SK-N-SH treated with all-trans-retinoic acid at 6 μM for 48 hours (cell line): ENCODE results near the gene KLHL35.

ENCODE experiments used
- ATAC-seq: fragments of 200-7000 bp; cut with Tn5 transposase; 3 replicates; pipeline ENCODE4 v1.9.1; 2020; ENCODE audit warnings: mild to moderate bottlenecking, moderate library complexity
- BACH2 ChIP-seq: fragments of 250-450 bp; sonication (Bioruptor Pico); IDR thresholded peaks from 2 replicates; pipeline ENCODE4 v1.9.0; 2021; ENCODE audit warnings: mild to moderate bottlenecking, borderline replicate concordance
- CSDC2 ChIP-seq: fragments of 250-450 bp; sonication (Bioruptor Pico); IDR thresholded peaks from 2 replicates; pipeline ENCODE4 v1.5.0; 2020; ENCODE audit warnings: mild to moderate bottlenecking, moderate library complexity
- ESRRG ChIP-seq: fragments of 250-450 bp; sonication (Bioruptor Pico); IDR thresholded peaks from 2 replicates; pipeline ENCODE4 v1.6.1; 2021; ENCODE audit warnings: mild to moderate bottlenecking
- GLIS3 ChIP-seq: fragments of 250-450 bp; sonication (Bioruptor Pico); IDR thresholded peaks from 2 replicates; pipeline ENCODE4 v1.5.0; 2020; ENCODE audit warnings: mild to moderate bottlenecking, moderate library complexity
- ISL1 ChIP-seq: fragments of 250-450 bp; sonication (Bioruptor Pico); IDR thresholded peaks from 2 replicates; pipeline ENCODE4 v2.1.2; 2022; ENCODE audit warnings: mild to moderate bottlenecking, moderate library complexity
- OSR1 ChIP-seq: fragments of 250-450 bp; sonication (Bioruptor Pico); IDR thresholded peaks from 2 replicates; pipeline ENCODE4 v1.8.0; 2022; ENCODE audit warnings: moderate library complexity, mild to moderate bottlenecking, inconsistent platforms
- PPARA ChIP-seq: fragments of 250-450 bp; sonication (Bioruptor Pico); IDR thresholded peaks from 2 replicates; pipeline ENCODE4 v1.5.0; 2020; ENCODE audit warnings: mild to moderate bottlenecking, borderline replicate concordance
- RARB ChIP-seq: fragments of 250-450 bp; sonication (Bioruptor Pico); IDR thresholded peaks from 2 replicates; pipeline ENCODE4 v1.8.0; 2021; ENCODE audit warnings: mild to moderate bottlenecking, moderate library complexity
- TCF4 ChIP-seq: fragments of 250-450 bp; sonication (Bioruptor Pico); IDR thresholded peaks from 2 replicates; pipeline ENCODE4 v1.8.0; 2021; ENCODE audit warnings: mild to moderate bottlenecking, moderate library complexity, borderline replicate concordance
- TOX ChIP-seq: fragments of 250-450 bp; sonication (Bioruptor Pico); IDR thresholded peaks from 2 replicates; pipeline ENCODE4 v1.8.0; 2021; ENCODE audit warnings: mild to moderate bottlenecking, moderate library complexity, borderline replicate concordance
- ZC3H10 ChIP-seq: fragments of 250-450 bp; sonication (Bioruptor Pico); IDR thresholded peaks from 2 replicates; pipeline ENCODE4 v1.5.1; 2021; ENCODE audit warnings: mild to moderate bottlenecking, moderate library complexity
- ZFP3 ChIP-seq: fragments of 250-450 bp; sonication (Bioruptor Pico); IDR thresholded peaks from 2 replicates; pipeline ENCODE4 v1.5.0; 2020; ENCODE audit warnings: mild to moderate bottlenecking, moderate library complexity
- ZFP30 ChIP-seq: fragments of 450-650 bp; formaldehyde crosslinking; IDR thresholded peaks from 2 replicates; pipeline ENCODE4 v1.5.0; 2022; ENCODE audit warnings: mild to moderate bottlenecking, moderate library complexity
- ZNF565 ChIP-seq: fragments of 450-650 bp; formaldehyde crosslinking; conservative IDR thresholded peaks from 2 replicates; pipeline ENCODE4 v1.5.0; 2020; ENCODE audit warnings: low read depth, mild to moderate bottlenecking, moderate library complexity
- ZNF70 ChIP-seq: fragments of 450-650 bp; formaldehyde crosslinking; IDR thresholded peaks from 2 replicates; pipeline ENCODE4 v1.5.0; 2020; ENCODE audit warnings: mild to moderate bottlenecking, moderate library complexity
- ZNF8 ChIP-seq: fragments of 450-650 bp; formaldehyde crosslinking; IDR thresholded peaks from 2 replicates; pipeline ENCODE4 v1.5.0; 2020; ENCODE audit warnings: mild to moderate bottlenecking, moderate library complexity
- TF ChIP-seq, protein P1 (sequence below): fragments of 250-450 bp; sonication (Bioruptor Pico); IDR thresholded peaks from 2 replicates; pipeline ENCODE4 v1.8.0; 2020; ENCODE audit warnings: mild to moderate bottlenecking, moderate library complexity, borderline replicate concordance
- TF ChIP-seq, protein P2 (sequence below): fragments of 250-450 bp; sonication (Bioruptor Pico); IDR thresholded peaks from 2 replicates; pipeline ENCODE4 v1.5.1; 2021; ENCODE audit warnings: mild to moderate bottlenecking, moderate library complexity
- TF ChIP-seq, protein P3 (sequence below): fragments of 250-450 bp; sonication (Bioruptor Pico); IDR thresholded peaks from 2 replicates; pipeline ENCODE4 v1.5.1; 2020; ENCODE audit warnings: low read depth, mild to moderate bottlenecking, moderate library complexity
- TF ChIP-seq, protein P4 (sequence below): fragments of 250-450 bp; sonication (Bioruptor Pico); IDR thresholded peaks from 2 replicates; pipeline ENCODE4 v1.5.0; 2020; ENCODE audit warnings: mild to moderate bottlenecking, moderate library complexity

KLHL35 gene

DNA sequence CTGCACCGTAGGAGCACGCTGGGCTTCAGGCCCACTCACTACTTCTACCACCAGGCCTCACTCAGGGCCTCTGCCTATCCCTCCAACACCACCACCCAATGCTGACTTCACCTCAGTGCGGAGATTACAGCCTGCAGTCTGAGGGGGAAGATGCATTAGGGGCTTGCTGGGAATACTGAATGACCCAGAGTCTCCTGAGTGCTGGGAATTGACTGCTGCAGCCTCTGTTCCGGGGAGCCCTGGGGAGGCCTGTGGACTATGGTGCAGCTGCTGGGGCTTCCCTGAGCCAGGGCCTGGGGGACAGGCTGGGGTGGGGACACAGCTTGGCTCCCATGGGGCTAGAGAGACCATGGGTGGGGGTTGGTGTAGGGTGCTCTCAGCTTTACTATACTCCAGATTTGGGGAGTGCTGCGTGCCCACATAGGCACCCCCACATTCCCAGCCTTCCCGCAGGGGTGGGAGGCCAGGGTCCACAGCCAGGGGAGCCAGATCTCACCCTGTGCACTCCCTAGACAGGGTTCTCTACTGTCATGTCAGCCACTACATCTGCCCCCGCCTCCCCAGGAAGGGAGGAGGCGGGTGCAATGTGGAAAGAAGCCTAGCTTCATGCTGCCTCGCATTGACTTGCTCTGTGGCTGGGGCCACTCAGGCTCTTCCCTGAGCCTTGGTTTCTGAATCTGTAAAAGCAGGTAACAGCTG, 48.4 kb upstream of the KLHL35 start:
- no peak for TF ChIP-seq OSR1
- TF ChIP-seq ESRRG (CRISPR knock-in tag): no peak
- TF ChIP-seq ZNF8 (CRISPR knock-in tag): no peak
- no peak for TF ChIP-seq RARB (CRISPR knock-in tag)
- TF ChIP-seq ZNF565 (CRISPR knock-in tag): no peak
- TF ChIP-seq TOX (CRISPR knock-in tag): no peak
- TF ChIP-seq CSDC2: no peak
- no peak for TF ChIP-seq GLIS3 (CRISPR knock-in tag)
- TF ChIP-seq, protein P1, sequence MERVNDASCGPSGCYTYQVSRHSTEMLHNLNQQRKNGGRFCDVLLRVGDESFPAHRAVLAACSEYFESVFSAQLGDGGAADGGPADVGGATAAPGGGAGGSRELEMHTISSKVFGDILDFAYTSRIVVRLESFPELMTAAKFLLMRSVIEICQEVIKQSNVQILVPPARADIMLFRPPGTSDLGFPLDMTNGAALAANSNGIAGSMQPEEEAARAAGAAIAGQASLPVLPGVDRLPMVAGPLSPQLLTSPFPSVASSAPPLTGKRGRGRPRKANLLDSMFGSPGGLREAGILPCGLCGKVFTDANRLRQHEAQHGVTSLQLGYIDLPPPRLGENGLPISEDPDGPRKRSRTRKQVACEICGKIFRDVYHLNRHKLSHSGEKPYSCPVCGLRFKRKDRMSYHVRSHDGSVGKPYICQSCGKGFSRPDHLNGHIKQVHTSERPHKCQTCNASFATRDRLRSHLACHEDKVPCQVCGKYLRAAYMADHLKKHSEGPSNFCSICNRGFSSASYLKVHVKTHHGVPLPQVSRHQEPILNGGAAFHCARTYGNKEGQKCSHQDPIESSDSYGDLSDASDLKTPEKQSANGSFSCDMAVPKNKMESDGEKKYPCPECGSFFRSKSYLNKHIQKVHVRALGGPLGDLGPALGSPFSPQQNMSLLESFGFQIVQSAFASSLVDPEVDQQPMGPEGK (CRISPR knock-in tag): no peak
- TF ChIP-seq, protein P2, sequence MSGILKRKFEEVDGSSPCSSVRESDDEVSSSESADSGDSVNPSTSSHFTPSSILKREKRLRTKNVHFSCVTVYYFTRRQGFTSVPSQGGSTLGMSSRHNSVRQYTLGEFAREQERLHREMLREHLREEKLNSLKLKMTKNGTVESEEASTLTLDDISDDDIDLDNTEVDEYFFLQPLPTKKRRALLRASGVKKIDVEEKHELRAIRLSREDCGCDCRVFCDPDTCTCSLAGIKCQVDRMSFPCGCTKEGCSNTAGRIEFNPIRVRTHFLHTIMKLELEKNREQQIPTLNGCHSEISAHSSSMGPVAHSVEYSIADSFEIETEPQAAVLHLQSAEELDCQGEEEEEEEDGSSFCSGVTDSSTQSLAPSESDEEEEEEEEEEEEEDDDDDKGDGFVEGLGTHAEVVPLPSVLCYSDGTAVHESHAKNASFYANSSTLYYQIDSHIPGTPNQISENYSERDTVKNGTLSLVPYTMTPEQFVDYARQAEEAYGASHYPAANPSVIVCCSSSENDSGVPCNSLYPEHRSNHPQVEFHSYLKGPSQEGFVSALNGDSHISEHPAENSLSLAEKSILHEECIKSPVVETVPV: no peak
- no peak for TF ChIP-seq PPARA (CRISPR knock-in tag)
- no peak for TF ChIP-seq ZNF70 (CRISPR knock-in tag)
- TF ChIP-seq, protein P3, sequence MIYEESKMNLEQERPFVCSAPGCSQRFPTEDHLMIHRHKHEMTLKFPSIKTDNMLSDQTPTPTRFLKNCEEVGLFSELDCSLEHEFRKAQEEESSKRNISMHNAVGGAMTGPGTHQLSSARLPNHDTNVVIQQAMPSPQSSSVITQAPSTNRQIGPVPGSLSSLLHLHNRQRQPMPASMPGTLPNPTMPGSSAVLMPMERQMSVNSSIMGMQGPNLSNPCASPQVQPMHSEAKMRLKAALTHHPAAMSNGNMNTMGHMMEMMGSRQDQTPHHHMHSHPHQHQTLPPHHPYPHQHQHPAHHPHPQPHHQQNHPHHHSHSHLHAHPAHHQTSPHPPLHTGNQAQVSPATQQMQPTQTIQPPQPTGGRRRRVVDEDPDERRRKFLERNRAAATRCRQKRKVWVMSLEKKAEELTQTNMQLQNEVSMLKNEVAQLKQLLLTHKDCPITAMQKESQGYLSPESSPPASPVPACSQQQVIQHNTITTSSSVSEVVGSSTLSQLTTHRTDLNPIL (CRISPR knock-in tag): no peak
- no peak for TF ChIP-seq ISL1
- no peak for TF ChIP-seq ZFP30 (CRISPR knock-in tag)

DNA sequence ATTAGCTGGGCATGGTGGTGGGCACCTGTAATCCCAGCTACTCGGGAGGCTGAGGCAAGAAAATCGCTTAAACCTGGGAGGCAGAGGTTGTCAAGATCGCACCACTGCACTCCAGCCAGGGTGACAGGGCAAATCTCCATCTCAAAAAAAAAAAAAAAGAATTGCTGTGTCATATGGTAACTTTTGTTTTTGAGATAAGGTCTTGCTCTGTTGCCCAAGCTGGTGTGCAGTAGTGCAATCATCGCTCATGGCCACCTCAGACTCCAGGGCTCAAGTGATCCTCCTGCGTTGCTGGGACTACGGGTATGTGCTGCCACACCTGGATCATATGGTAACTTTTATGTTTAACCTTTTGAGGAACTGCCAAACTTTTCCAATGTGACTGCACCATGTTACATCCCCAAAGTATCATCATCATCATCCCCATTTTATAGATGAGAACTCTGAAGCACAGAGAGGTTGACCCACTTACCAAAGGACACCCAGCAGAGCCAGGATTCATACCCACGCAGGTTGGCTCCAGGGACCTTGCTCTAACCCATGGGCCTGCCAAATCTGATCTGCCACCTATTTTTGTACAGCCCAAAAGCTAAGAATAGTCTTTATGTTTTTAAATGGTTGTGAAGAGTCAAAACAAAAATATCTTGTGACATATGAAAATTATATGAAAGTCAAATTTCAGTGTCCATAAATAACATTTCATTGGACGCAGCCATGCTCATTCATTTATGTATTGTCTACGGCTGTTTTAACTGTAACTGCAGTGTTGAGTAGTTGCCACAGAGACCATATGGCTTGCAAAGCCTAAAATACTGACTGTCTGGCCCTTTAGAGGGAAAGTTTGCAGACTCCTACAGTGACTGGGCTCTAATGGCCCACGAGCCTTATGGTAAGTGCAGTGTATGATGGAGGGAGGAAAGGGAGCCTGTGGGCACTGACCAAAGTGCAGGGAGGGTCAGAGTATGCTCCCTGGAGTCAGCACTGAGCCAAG, 47.5 kb upstream of the KLHL35 start:
- no peak for ATAC-seq
- TF ChIP-seq RARB (CRISPR knock-in tag): no peak
- TF ChIP-seq, protein P2: no peak
- TF ChIP-seq PPARA (CRISPR knock-in tag): no peak
- no peak for TF ChIP-seq ZC3H10 (CRISPR knock-in tag)
- TF ChIP-seq, protein P3 (CRISPR knock-in tag): no peak
- TF ChIP-seq ZNF8 (CRISPR knock-in tag): no peak
- TF ChIP-seq OSR1: no peak
- no peak for TF ChIP-seq ZFP30 (CRISPR knock-in tag)
- TF ChIP-seq ESRRG (CRISPR knock-in tag): no peak
- TF ChIP-seq ZNF70 (CRISPR knock-in tag): no peak
- no peak for TF ChIP-seq ZFP3 (CRISPR knock-in tag)
- TF ChIP-seq TOX (CRISPR knock-in tag): no peak

More for the DNA sequence above, 48.4 kb upstream of the KLHL35 start:
- ATAC-seq: no peak

DNA sequence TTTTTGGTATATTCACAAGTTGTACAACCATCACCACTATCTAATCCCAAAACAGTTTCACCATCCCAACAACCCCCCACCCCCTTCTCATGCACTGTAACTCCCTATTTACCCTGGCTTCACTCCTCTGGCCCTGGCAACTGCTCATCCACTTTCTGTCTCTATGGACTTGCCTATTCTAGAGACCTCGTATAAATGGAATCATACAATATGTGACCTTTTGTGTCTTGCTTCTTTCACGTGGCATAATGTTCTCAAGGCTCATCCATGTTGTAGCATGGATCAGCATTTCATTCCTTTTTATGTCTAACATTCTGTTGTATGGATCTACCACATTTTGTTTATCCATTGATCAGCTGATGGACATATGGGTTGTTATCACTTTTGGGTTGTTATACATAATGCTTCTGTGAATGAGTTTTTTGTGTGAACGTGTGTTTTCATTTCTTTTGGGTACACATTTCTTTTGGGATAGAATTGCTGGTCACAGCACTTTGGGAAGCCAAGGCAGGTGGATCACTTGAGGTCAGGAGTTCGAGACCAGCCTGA, 46.7 kb upstream of the KLHL35 start:
- TF ChIP-seq ZC3H10 (CRISPR knock-in tag) (no peak), ZFP3 (CRISPR knock-in tag) (no peak), OSR1 (no peak), ESRRG (CRISPR knock-in tag) (no peak), TCF4 (CRISPR knock-in tag) (no peak), BACH2 (CRISPR knock-in tag) (no peak)
- TF ChIP-seq, protein P2: no peak
- TF ChIP-seq, protein P4, sequence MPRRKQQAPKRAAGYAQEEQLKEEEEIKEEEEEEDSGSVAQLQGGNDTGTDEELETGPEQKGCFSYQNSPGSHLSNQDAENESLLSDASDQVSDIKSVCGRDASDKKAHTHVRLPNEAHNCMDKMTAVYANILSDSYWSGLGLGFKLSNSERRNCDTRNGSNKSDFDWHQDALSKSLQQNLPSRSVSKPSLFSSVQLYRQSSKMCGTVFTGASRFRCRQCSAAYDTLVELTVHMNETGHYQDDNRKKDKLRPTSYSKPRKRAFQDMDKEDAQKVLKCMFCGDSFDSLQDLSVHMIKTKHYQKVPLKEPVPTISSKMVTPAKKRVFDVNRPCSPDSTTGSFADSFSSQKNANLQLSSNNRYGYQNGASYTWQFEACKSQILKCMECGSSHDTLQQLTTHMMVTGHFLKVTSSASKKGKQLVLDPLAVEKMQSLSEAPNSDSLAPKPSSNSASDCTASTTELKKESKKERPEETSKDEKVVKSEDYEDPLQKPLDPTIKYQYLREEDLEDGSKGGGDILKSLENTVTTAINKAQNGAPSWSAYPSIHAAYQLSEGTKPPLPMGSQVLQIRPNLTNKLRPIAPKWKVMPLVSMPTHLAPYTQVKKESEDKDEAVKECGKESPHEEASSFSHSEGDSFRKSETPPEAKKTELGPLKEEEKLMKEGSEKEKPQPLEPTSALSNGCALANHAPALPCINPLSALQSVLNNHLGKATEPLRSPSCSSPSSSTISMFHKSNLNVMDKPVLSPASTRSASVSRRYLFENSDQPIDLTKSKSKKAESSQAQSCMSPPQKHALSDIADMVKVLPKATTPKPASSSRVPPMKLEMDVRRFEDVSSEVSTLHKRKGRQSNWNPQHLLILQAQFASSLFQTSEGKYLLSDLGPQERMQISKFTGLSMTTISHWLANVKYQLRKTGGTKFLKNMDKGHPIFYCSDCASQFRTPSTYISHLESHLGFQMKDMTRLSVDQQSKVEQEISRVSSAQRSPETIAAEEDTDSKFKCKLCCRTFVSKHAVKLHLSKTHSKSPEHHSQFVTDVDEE (CRISPR knock-in tag): no peak

More for the DNA sequence above, 46.7 kb upstream of the KLHL35 start:
- no peak for ATAC-seq
